Activated gamma-delta T cell treated with Interleukin-2 at 50 U/mL for 16 hours (primary cell): ENCODE measurements around the gene PMAIP1.
"Not testable (repeated sequence)": the region's sequence is repeated elsewhere in the genome, so short reads cannot be mapped to it uniquely, and the experiment has no call there.

Experiments
- DNase-seq: peaks from one replicate; pipeline ENCODE4 v3.0.0-alpha.2; 2020

Gene PMAIP1

DNA sequence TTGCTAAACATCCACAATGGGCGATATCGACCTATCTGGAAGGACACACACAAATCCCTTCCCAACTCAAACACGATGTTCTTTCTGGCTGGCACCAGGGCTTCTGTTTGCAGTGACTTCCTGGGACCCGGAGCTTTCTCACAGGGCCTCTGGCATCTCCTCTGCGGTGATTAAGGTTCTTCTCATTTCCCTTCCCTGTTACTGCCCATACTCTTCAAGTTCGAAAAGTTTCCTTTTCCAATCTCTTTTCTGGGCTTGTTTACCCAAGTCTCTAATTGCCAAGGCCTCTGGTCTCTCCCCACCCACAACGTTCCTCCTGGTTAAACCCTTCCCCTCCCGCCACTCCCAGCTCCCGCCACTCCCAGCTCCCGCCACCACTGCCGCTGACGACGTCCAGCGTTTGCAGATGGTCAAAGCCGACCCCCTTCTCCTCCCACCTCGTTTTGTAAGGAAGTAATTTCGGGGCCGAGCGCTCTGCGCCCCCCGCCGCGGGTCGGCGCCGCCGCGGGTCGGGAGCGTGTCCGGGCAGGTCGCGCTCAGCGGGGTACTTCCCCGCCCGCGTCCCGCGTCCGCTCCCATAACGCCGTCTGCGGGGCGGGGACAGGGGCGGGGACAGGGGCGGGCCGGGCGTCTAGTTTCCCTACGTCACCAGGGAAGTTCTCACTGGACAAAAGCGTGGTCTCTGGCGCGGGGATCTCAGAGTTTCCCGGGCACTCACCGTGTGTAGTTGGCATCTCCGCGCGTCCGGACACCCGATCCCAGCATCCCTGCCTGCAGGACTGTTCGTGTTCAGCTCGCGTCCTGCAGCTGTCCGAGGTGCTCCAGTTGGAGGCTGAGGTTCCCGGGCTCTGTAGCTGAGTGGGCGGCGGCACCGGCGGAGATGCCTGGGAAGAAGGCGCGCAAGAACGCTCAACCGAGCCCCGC, at the start of gene PMAIP1:
TSS of gene PMAIP1 (plus strand) at position 699 of the 924 bp plus-strand sequence. CDS start at position 881, 182 bp downstream.
- DNase-seq = peak; percentile 73

DNA sequence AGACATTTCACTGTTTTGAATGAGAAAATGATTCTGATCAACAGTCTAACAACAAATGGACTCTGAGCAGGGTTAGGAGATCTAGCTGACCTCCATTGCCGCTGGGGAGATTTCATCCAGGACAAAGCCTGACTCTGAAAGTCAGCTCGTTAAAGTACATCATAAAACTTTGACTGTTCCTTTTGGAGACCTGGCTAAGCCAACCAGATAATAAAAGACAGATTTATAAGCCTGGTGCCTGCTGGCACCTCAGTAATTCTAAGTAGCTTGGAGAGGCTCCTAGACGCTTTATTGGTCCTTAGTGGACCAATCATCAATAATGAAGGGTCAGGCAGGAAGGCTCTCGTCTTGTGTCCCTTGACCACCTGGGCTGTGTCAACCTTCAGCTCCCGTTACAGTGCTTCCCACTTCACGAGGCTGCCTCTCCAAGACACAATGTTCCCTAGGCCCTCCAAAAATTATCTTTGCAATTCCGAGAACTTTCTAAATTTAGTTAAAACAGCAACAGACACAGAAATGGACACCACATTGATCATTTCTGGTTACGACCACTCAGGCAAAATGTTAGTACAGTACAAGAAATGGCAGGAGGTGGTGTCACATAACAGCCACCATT, 47.9 kb upstream of the PMAIP1 start:
- DNase-seq = no peak

DNA sequence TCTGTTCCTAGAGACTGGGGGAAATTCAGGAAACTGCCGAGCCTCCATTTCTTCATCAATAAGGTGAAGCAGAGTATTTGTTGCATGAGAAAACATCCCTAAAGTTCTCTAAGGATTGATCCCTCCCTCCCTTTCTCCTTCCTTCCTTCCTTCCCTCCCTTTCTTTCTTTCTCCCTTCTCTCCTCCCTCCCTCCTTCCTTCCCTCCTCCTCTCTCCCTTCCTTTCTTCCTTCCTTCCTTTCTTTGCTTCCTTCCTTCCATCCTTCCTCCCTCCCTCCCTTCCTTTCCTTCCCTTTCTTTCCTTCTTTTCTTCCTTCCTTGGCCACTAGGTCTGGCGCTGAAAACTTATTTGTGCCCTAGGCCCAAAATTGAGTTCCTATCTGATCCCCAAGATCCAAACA, 47.2 kb upstream of the PMAIP1 start:
- DNase-seq = no peak

DNA sequence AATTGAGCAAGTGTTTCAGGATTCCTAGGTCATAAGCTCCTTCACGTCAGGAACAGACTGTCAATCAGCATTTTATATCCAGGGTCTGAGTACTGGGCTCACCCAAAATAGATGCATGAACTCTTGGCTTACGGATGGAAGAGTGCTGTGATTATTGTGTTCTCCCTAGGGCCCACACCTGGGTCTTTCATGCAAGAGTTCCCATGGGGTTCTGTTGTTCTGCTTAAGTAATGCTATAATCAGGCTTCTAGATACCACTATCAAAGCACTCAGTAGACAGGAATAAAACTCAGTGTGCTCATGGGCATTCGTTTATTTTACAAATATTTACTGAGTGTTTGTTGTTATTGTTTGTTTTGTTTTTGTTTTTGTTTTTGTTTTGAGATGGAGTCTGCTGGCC, 46.4 kb upstream of the PMAIP1 start:
- DNase-seq = no peak

DNA sequence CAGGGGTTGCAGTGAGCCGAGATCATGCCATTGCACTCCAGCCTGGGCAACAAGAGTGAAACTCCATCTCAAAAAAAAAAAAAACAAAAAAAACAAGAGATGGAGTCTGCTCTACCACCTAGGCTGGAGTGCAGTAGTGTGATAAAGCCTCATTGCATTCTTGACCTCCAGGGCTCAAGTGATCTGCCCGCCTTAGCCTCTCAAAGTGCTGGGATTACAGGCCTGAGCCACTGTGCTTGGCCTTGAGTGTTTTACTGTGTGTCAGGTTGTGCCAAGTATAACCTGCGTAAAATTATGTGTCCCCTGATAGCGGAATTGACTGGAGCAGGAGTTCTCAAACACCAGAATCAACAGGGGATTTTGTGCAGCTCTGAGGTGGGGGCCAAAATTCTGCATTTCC, 45.8 kb upstream of the PMAIP1 start:
- DNase-seq = not testable (repeated sequence)

DNA sequence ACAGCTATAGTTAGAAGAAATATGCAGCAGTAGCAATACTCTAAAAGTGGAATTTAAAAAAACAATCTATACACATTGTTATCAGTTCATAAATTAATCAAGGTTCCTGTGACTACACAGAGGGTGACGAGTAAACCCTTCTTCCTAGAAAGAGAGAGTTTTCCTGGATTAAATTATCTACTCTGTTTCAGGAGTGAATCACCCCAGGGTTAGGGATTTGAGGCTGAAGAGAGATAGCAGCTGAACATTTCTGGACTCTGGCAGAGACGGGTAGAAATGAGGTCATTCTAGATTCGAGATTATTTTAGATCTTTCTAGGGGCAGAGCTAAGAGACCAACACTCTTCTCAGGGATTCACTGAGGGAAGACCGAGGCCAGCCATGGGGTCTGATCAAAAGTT, 38.8 kb upstream of the PMAIP1 start:
- DNase-seq = no peak

DNA sequence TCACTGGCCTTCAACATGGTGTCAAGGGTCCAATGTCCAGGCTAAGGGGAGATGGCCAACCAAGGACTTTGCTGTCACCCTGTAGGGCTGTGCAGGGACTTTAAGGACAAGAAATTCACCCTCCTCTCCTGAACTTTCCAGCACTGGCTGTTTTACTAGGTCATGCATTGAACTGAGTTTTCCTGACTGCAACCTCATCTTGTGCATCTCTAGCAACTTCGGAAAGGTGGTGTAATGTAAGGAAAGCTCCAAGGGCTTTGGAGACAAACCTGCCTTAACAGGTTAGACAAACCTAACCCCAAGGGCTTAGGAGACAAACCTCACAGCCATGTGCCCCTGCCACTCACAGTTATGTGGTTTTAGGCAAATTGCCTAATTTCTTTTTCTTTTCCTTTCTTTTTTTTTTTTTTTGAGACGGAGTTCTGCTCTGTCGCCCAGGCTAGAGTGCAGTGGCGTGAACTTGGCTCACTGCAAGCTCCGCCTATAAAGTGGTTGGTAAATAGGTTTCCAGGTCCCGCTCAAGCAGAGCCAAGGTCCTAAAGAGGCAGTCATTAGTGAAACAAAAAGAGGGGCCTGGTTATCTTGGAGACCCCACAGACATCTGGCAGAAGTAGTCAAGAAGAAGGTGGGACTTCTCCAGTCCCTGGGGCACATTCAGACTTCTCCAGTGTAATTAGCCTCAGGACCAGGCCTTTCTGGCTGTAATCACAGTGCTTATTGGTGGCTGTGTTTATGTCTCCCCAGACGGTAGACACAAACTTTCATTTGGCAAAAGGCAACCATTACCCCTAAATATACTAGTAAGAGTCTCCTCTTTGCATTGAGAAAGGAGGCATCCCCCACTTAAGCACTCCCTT, 37.6 kb upstream of the PMAIP1 start:
- no peak for DNase-seq

DNA sequence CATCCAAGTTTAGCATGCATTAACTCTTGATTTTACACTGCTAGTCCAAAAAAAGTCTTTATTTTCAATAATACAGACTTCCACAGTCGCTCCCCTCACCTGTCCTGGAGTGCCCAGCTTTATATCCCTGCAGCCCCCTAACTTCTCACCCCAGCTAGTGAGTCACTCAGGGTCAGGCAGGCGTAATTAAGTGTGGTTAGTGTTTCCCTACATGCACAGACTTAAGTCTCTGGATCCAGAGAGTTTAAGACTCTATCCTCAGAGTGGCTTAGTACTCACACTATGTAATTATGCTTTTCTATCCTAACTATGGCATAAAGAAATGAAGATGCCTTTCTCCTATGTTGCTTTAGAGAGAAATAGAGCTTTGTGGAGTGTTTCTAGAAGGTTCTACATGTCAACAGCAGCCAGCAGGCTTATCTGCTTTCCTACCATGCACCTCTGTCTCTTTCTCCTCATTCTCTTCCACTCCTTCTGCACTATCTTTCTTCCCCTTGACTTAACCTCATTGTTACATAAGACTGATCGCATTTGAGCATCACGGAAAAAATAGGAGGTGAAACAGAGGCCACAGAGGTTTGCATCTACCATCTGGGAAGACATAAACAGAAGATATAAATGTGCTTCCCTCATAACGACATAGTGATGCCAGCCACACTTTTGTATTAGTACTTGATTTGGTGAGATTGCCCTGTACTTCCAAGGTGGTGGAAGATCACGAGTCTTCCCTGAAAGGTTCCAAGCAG, 34.4 kb upstream of the PMAIP1 start:
- DNase-seq = no peak

DNA sequence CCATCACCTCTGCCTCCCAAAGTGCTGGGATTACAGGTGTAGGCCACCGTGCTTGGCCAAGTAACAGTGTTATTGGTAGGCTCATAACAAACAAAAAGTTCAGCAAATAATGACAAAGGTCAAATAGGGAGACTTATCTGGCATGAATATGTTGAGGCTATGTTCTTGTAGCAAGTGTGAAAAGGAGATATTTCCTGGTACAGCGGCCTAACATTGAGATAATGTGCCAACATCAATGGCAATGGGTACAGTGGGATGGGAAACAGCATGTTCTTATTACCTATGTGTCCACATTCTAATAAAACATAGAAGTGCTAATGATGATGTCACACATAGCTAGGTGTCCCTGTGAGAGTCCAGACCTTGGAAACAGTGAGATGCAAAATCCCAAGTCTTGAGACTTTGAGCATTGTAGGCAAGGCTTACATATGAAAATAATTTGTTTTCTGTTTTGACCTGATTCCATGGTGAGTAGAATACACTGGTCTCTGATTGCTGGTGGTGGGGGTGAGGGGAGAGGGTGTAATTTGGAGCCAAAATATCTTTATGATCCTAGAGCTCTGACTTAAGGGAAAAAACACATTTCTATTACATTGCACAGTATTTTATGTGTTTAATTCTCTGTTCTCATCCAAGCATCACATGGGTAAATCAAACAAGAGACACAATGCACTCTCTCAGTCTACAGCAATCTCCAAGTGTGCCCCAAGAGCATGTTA, 33.1 kb upstream of the PMAIP1 start:
- no peak for DNase-seq

DNA sequence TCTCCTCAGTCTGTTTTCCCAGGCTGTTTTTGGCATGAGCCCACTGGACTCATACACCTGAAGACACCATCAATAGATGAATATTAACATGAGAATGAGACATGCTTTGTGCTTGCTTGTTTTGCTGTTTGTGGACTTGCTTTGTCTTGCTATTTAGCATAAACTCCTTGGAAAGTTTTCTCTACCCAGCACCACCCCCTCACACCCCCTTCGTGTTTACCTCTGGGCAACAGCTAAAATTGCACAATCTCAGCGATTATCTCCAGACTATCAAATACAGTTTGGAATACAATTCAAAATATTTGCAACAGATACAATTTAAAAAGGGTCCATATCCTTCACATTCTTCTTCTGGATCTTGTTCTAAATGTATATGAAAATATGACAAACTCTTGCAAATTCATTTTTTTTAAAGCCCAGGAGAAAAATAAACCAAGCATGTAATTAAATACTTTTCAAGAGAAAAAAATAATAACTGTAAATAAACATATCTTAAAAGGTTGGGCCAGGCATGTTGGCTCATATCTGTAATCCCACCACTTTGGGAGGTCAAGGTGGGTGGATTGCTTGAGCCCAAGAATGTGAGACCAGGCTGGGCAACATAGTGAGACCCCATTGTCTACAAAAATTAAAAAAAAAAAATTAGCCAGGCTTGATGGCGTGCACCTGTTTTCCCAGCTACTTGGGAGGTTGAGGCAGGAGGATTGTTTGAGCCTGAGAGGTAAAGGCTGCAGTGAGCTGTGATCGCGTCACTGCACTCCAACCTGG, 32.3 kb upstream of the PMAIP1 start:
- DNase-seq = no peak

DNA sequence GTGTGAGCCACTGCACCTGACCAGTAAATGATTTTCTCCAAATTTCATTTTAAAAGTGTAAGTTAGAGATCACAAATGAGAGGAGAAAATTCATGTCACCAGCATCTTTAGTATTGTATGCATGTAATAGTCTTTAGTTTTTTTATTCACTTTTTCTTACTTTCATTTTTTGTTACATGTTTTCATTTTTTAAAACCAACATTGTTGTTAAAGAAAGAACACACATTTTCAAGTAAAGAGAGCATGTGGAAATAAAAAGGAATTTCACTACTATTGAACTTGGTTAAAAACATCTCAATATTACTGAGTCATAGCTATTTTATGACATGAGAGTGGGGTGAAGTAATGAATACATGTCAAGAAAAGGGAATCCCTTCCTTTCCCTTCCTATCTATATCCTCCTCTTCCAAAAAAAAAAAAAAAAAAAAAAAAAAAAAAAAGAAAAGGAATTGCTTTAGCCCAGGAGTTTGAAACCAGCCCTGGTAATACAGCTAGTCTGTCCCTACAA, 29.1 kb upstream of the PMAIP1 start:
- no peak for DNase-seq

DNA sequence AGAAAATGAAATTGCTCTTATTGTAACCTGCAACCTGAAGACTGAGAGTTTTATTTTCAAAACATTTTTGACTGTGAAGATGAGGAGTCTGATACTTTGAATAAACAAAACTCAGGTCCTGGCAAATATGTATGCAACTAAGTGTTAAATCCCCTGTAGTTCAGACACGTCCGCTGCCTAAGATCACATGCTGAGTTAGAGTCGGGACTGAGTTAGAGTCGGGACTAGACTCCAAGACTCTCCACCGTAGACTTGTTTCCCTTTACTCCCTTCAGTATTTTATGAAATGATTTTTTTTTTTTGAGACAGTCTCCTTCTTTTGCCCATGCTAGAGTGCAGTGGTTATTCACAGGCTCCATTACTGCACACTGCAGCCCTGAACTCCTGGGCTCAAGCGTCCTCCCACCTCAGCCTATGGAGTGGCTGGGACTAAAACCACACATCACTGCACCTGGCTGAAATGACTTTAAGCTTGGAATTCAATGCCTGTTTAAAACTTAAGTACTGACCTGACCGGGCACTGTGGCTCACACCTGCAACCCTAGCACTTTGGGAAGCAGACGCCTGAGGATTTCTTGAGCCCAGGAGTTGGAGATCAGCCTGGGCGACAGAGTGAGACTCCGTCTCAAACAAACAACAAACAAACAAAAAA, 28.0 kb upstream of the PMAIP1 start:
- DNase-seq = no peak

DNA sequence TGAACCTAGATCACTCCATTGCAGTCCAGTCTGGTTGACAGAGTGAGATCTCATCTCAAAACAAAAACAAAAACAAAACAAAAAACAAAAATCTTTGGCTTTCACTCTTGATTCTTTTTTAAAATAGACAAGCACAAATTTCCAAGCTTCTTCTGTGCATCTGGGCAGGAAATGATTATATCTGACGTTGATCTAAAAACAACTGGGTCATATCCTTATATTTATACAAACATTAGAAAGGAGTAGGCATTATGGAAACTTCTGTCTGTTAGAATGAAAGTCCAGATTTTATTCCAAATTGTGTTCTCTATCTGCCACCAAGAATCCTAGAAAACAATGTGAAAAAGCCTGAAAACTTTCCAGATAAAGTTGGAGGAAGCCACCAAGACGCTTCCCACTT, 26.2 kb upstream of the PMAIP1 start:
- no peak for DNase-seq

DNA sequence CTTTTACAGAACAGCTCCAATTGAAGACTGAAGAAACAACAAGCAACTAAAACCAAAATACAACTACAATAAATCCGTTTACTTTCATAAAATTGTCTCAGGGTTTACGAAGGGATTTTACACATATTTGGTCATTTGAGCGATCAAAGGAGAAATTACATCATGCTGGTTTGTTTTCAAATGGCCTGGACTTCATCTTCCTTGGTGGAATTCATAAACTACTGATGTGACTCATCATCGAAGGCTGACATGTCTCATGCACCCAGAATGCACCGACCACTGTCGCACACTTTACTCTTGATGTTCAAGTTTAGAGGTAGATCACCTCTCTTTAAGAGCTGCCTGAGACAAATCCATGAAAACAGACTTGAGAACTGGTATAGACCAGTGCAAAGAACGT, 25.6 kb upstream of the PMAIP1 start:
- DNase-seq = no peak

DNA sequence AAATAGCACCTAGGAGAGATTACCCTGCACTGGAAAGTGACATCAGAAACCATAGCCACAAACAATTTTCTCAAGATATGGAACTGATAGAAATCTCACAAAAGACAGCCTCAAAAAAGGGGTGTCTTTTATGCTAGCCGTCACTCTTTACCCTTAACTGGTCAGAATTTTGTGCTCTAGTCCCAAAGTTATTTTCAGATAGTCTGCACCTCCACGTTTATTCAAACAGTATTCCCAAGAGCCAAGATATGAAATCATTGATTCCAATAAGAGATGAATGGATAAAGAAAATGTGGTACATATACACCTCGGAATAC, 23.5 kb upstream of the PMAIP1 start:
- DNase-seq = no peak

DNA sequence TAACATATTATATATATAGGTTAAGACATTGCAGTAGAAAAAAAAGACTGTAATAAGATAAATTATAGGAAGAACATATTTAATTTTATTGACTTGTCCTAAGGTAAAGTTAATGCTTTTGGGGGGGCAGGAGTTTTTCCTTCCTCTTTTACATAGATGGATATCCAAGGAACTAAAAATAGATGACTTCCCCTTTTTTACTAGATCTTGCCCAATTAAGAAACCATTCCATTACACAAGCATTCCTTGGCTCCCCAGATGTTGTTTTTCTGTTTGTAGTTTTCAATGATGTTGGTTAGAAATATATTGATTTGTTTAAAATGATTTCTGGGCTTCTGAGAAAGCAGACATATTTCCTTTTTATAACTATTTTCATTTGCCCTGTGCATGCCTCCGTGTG, 22.4 kb upstream of the PMAIP1 start:
- no peak for DNase-seq

DNA sequence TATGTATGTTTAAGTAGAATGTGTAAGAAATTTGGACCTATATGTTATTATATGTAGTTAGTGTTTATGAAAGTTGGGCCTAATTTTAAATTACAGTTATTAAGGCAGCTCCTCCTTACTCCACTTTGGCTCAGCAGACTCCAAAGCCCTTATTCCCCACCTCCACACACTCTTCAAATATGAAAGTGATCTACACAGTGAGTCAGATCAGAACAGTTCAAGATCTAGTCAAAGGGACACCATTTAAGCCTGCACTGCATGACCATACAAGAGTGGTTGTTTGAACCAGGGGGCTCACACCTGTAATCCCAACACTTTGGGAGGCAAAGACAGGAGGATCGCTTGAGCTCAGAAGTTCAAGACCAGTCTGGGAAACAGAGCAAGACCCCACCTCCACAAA, 21.2 kb upstream of the PMAIP1 start:
- no peak for DNase-seq

DNA sequence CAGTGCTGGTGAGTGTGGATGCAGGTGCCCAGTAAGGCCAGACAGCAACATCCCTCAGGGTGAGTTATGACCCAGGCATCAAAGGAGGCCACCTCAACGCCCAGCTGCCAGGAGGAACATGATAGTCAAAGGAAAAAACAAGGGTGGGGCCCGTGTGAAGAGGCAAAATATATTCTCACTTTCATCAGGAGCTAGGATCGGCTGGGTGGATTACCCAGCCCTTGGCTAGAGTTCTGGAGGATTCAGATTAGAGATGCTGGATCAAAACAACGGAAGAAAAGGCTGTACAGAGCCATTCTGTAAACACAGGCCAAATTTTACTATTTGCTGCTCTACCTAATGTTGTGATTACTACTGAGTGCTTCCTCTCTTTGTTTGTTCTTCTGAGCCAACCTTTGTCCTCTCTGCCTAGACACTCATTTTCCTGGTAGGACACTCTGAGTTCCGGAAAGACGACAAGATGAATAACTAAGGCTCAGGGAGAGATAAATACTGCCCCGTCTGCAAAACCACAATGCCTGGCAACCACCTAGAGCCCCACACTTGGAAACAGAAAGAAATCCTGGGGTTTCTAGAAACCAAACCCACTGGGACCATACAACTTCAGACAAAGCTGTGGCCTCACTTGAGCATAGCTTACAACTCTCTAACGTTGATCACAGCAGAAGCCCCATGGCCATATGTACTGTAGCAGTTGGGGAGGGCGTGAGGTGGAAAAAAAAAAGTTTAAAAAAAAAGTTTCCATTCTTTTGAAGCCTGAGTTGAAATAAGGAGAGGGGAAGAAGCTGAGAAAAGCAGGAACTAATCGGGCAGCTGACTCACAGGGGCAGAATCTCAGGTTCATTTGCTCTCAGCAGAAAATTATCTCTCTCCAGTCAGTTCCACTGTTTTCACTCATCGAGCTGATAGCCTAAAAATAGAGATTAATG, 17.8 kb upstream of the PMAIP1 start:
- no peak for DNase-seq

DNA sequence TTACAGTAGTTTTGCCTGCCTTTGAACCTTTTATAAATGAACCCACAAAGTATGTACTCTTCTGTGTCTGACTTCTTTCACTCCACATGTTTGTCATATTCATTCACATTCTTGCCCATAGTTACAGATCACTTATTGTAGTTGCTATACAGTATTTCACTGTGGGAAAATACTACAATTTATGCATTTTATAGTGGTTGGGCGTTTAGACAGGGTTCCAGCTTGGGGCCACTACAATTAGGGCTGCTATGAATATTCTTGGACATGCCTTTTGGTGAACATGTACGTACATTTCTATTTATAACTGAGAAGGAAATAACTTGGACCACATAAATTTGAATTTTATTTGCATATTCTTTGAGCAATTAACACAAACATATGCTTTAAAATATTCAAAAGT, 15.4 kb upstream of the PMAIP1 start:
- DNase-seq = no peak
